GM18511 (cell line): ENCODE measurements around the gene RBBP6.
"Not testable (repeated sequence)": the region's sequence is repeated elsewhere in the genome, so short reads cannot be mapped to it uniquely, and the experiment has no call there.

ENCODE experiments used
- ATAC-seq: cut with Tn5 transposase; IDR thresholded peaks from one replicate; pipeline ENCODE4 v1.9.1; 2021; ENCODE audit warnings: mild to moderate bottlenecking, moderate library complexity; ENCODE audit not compliant: unreplicated experiment

RBBP6 gene

GRCh38 chr16:24568392-24568791 lies 29.0 kb downstream of the RBBP6 start:
- ATAC-seq = no peak

GRCh38 chr16:24571096-24571495 lies 31.7 kb downstream of the RBBP6 start:
- ATAC-seq = no peak

GRCh38 chr16:24572069-24572468 lies 32.7 kb downstream of the RBBP6 start:
- no peak for ATAC-seq

GRCh38 chr16:24573141-24573540 lies 33.8 kb downstream of the RBBP6 start:
- no peak for ATAC-seq

- not testable (repeated sequence) for ATAC-seq
Observed at GRCh38 chr16:24574515-24575485, 35.4 kb downstream of the RBBP6 start.

- ATAC-seq = not testable (repeated sequence)
Observed at GRCh38 chr16:24575791-24576190, 36.4 kb downstream of the RBBP6 start.

- no peak for ATAC-seq
Observed at GRCh38 chr16:24577167-24577566, 37.8 kb downstream of the RBBP6 start.

- no peak for ATAC-seq
Observed at GRCh38 chr16:24580665-24581064, 41.3 kb downstream of the RBBP6 start.

- no peak for ATAC-seq
Observed at GRCh38 chr16:24583494-24583893, 44.1 kb downstream of the RBBP6 start.

- no peak for ATAC-seq
Observed at GRCh38 chr16:24589997-24590396, 50.6 kb downstream of the RBBP6 start.

GRCh38 chr16:24598777-24599437 lies 59.5 kb downstream of the RBBP6 start:
- no peak for ATAC-seq

- no peak for ATAC-seq
Observed at GRCh38 chr16:24609417-24609739, 70.0 kb downstream of the RBBP6 start.

- ATAC-seq = no peak
Observed at GRCh38 chr16:24609740-24610415, 70.5 kb downstream of the RBBP6 start.

- ATAC-seq = no peak
Observed at GRCh38 chr16:24610416-24610755, 71.0 kb downstream of the RBBP6 start.

- ATAC-seq = no peak
Observed at GRCh38 chr16:24611310-24611709, 71.9 kb downstream of the RBBP6 start.

GRCh38 chr16:24612656-24613055 lies 73.3 kb downstream of the RBBP6 start:
- no peak for ATAC-seq

- not testable (repeated sequence) for ATAC-seq
Observed at GRCh38 chr16:24613267-24613666, 73.9 kb downstream of the RBBP6 start.

- no peak for ATAC-seq
Observed at GRCh38 chr16:24617502-24617901, 78.1 kb downstream of the RBBP6 start.
